Calu3 (cell line): ENCODE results near the gene CRHR1. TPM values are rescaled to one million over a fixed set of nuclear protein-coding genes. Genes with fewer than 3 reads are reported as not detected.

Source experiments
- BruUV-seq: library from RNA; stranded (reverse); fragments of 400-500 nt; replicated peaks from 2 replicates; lab custom pipeline; 2021; lab: Mats Ljungman, UMichigan
- CTCF ChIA-PET: fragments of 300-600 bp; sonication (Branson Sonifier 250); formaldehyde crosslinking; loops from one replicate; lab custom pipeline; 2022; ENCODE audit warnings: antibody characterized with exemption; lab: Charles Lee
- DNase-seq: peaks from one replicate; pipeline ENCODE4 v3.0.0; 2022
- H3K27ac Mint-ChIP-seq: one replicate; pipeline ENCODE4 v1.8.0; 2022; ENCODE audit warnings: mixed read lengths; ENCODE audit not compliant: unreplicated experiment
- H3K27me3 Mint-ChIP-seq: one replicate; pipeline ENCODE4 v1.8.0; 2022; ENCODE audit warnings: mixed read lengths; ENCODE audit not compliant: unreplicated experiment
- H3K36me3 Mint-ChIP-seq: one replicate; pipeline ENCODE4 v1.8.0; 2022; ENCODE audit warnings: mild to moderate bottlenecking, moderate library complexity, mixed read lengths; ENCODE audit not compliant: insufficient read depth, unreplicated experiment
- H3K4me1 Mint-ChIP-seq: one replicate; pipeline ENCODE4 v1.8.0; 2022; ENCODE audit warnings: mild to moderate bottlenecking, low read depth, mixed read lengths; ENCODE audit not compliant: unreplicated experiment
- H3K4me3 Mint-ChIP-seq: one replicate; pipeline ENCODE4 v1.8.0; 2022; ENCODE audit warnings: mild to moderate bottlenecking, low read depth, moderate library complexity, mixed read lengths; ENCODE audit not compliant: unreplicated experiment
- H3K9me3 Mint-ChIP-seq: one replicate; pipeline ENCODE4 v1.8.0; 2022; ENCODE audit warnings: low read depth, mixed read lengths; ENCODE audit not compliant: unreplicated experiment
- intact Hi-C: fragments of 100-400 bp; cut with micrococcal nuclease; formaldehyde crosslinking; loops from one replicate; pipeline ENCODE4 v1.10.0; 2022; ENCODE audit not compliant: unreplicated experiment
- total RNA-seq: library from RNA; stranded (reverse); gene quantifications from 2 replicates; pipeline ENCODE4 v1.2.3, GENCODE V29; 2022
- TF ChIP-seq, protein P1 (sequence below): fragments of 200-600 bp; IDR thresholded peaks from one replicate; pipeline ENCODE4 v1.8.0; 2022; ENCODE audit warnings: antibody characterized with exemption; ENCODE audit not compliant: unreplicated experiment

CRHR1 gene
- total RNA-seq, 1 experiment from 2014 or later: not detected

- Mint-ChIP-seq H3K4me1 (no peaks in the 10 kb centered on the region), H3K9me3 (peaks cover 3% of the 10 kb centered on the region), H3K4me3 (no peak overlapping the region), H3K27me3 (peaks cover 95% of the 10 kb centered on the region), H3K27ac (no peak overlapping the region), H3K36me3 (no peaks in the 10 kb centered on the region)
- TF ChIP-seq, protein P1, sequence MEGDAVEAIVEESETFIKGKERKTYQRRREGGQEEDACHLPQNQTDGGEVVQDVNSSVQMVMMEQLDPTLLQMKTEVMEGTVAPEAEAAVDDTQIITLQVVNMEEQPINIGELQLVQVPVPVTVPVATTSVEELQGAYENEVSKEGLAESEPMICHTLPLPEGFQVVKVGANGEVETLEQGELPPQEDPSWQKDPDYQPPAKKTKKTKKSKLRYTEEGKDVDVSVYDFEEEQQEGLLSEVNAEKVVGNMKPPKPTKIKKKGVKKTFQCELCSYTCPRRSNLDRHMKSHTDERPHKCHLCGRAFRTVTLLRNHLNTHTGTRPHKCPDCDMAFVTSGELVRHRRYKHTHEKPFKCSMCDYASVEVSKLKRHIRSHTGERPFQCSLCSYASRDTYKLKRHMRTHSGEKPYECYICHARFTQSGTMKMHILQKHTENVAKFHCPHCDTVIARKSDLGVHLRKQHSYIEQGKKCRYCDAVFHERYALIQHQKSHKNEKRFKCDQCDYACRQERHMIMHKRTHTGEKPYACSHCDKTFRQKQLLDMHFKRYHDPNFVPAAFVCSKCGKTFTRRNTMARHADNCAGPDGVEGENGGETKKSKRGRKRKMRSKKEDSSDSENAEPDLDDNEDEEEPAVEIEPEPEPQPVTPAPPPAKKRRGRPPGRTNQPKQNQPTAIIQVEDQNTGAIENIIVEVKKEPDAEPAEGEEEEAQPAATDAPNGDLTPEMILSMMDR: no peak
- intact Hi-C loops: no loop called here
- CTCF ChIA-PET: no interaction called here
- BruUV-seq: no TSS peak
- DNase-seq: no peak
Measured at GRCh38 chr17:45809499-45809898, 25.4 kb downstream of the CRHR1 start.

GRCh38 chr17:45812102-45812501 lies 28.0 kb downstream of the CRHR1 start:
- CTCF ChIA-PET: interaction anchor here (0.9 to 1.2 kb wide), 2 partner anchors 28 to 172 kb away, joined by 4 to 6 read pairs; partner anchors contain the start of gene CRHR1
- BruUV-seq: no TSS peak
- no peak overlapping the region for H3K4me3 Mint-ChIP-seq
- no peaks in the 10 kb centered on the region for H3K4me1 Mint-ChIP-seq
- no peak overlapping the region for H3K27ac Mint-ChIP-seq
- peaks cover 95% of the 10 kb centered on the region for H3K27me3 Mint-ChIP-seq
- TF ChIP-seq, protein P1: no peak
- H3K9me3 Mint-ChIP-seq: peaks cover 3% of the 10 kb centered on the region
- intact Hi-C loops: no loop called here
- no peak for DNase-seq
- H3K36me3 Mint-ChIP-seq: no peaks in the 10 kb centered on the region

- no peak for DNase-seq
- no peak overlapping the region for H3K27ac Mint-ChIP-seq
- TF ChIP-seq, protein P1: peak; percentile 23
- no TSS peak for BruUV-seq
- intact Hi-C loops: no loop called here
- CTCF ChIA-PET: interaction anchor here (0.9 to 1.3 kb wide), 2 partner anchors 29 to 173 kb away, joined by 4 to 6 read pairs (median 4); partner anchors contain the start of gene CRHR1
- H3K27me3 Mint-ChIP-seq: peaks cover 88% of the 10 kb centered on the region
- peaks cover 3% of the 10 kb centered on the region for H3K9me3 Mint-ChIP-seq
- H3K36me3 Mint-ChIP-seq: no peaks in the 10 kb centered on the region
- H3K4me1 Mint-ChIP-seq: no peaks in the 10 kb centered on the region
- no peak overlapping the region for H3K4me3 Mint-ChIP-seq
Measured at GRCh38 chr17:45813048-45813725, 29.1 kb downstream of the CRHR1 start.

- no peaks in the 10 kb centered on the region for H3K4me1 Mint-ChIP-seq
- H3K27me3 Mint-ChIP-seq: peaks cover 90% of the 10 kb centered on the region
- DNase-seq: no peak
- CTCF ChIA-PET: interaction anchor here (1.0 to 1.3 kb wide), 2 partner anchors 9 to 175 kb away, joined by 3 to 4 read pairs; no protein-coding TSS in a partner anchor
- H3K36me3 Mint-ChIP-seq: no peaks in the 10 kb centered on the region
- intact Hi-C loops: no loop called here
- H3K9me3 Mint-ChIP-seq: peaks cover 3% of the 10 kb centered on the region
- BruUV-seq: no TSS peak
- TF ChIP-seq, protein P1: no peak
- no peak overlapping the region for H3K4me3 Mint-ChIP-seq
- no peak overlapping the region for H3K27ac Mint-ChIP-seq
Measured at GRCh38 chr17:45814622-45815606, 30.8 kb downstream of the CRHR1 start.
